ENCODE data around the gene AXDND1. TPM values are rescaled to one million over a fixed set of nuclear protein-coding genes. Genes with fewer than 3 reads are reported as not detected.

Gene AXDND1
- total and polyA plus RNA-seq, 2 experiments from 2014 or later, result not detected

Small RNAs within 50 kb of the gene (small RNA-seq; reads per million reads assigned to genes)
- gene MEF2AP1 (ENCODE audit: low replicate concordance) (not detected), gene RNU5F-2P (ENCODE audit: low replicate concordance) (not detected)

Other genes with a start within 250 kb of the AXDND1 start
- 21.5 and 22.7 TPM in 2 replicates for gene ABL2, start 136.3 kb upstream of the AXDND1 start, total RNA-seq (2014; rRNA removed; shearing (Covaris generic))
- 3.8 and 5.8 TPM in 2 replicates for gene ABL2, start 136.3 kb upstream of the AXDND1 start, polyA plus RNA-seq (2016; fragmentation: Nextera tagmentation; extraction: Ambion mirVana)
- 0.93 and 1.3 TPM in 2 replicates for gene SOAT1, start 72.2 kb upstream of the AXDND1 start, total RNA-seq (2014; rRNA removed; shearing (Covaris generic))
- 1.3 and 2.6 TPM in 2 replicates for gene SOAT1, start 72.2 kb upstream of the AXDND1 start, polyA plus RNA-seq (2016; fragmentation: Nextera tagmentation; extraction: Ambion mirVana)
- gene NPHS2, start 210.0 kb downstream of the AXDND1 start, total RNA-seq (2014; rRNA removed; shearing (Covaris generic)), result not detected in 2 replicates
- gene NPHS2, start 210.0 kb downstream of the AXDND1 start, polyA plus RNA-seq (2016; fragmentation: Nextera tagmentation; extraction: Ambion mirVana), result not detected in 2 replicates
- gene TDRD5, start 225.9 kb downstream of the AXDND1 start, total RNA-seq (2014; rRNA removed; shearing (Covaris generic)), result 1.4 TPM in 1 of 2 replicates, not detected in the other
- gene TDRD5, start 225.9 kb downstream of the AXDND1 start, polyA plus RNA-seq (2016; fragmentation: Nextera tagmentation; extraction: Ambion mirVana), result 0.28 TPM in 1 of 2 replicates, not detected in the other

All from GM23338 (cell line).